ENCODE measurements around the gene PTCSC3. TPM values are rescaled to one million over a fixed set of nuclear protein-coding genes. Genes with fewer than 3 reads are reported as not detected.

Gene PTCSC3
- total RNA-seq, 1 donor from 2014 or later = not detected

DNA sequence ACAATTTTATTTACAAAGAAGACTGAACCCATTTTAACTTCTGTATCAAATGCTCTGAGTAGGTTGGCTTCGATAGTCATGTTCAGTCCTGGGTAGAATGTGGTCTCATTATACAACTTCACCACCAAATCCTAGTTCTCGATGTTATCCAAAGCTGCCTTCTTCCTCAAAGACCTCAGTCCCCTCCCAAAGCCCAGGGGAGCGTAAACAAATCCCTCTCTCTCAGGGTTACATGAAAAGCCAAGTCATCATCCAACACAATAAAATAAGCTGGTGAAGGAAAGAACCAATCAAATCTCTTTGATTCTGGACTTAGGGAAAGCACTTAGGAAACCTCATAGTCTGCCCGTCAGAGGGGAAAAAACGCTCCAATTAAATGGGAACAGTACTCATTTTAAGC is 9.1 kb downstream of the PTCSC3 start:
- no peak for DNase-seq
- Histone ChIP-seq H3K4me3 (no peak overlapping the region), H3K9me3 (replicated peaks) (no peaks in the 10 kb centered on the region), H3K36me3 (no peaks in the 10 kb centered on the region), H3K4me1 (no peaks in the 10 kb centered on the region), H3K27ac (replicated peaks) (no peak overlapping the region), H3K27me3 (ENCODE audit: low read depth) (peaks cover 12% of the 10 kb centered on the region)
- intact Hi-C loops (cut with micrococcal nuclease) = no loop called here
- TF ChIP-seq, protein P1, sequence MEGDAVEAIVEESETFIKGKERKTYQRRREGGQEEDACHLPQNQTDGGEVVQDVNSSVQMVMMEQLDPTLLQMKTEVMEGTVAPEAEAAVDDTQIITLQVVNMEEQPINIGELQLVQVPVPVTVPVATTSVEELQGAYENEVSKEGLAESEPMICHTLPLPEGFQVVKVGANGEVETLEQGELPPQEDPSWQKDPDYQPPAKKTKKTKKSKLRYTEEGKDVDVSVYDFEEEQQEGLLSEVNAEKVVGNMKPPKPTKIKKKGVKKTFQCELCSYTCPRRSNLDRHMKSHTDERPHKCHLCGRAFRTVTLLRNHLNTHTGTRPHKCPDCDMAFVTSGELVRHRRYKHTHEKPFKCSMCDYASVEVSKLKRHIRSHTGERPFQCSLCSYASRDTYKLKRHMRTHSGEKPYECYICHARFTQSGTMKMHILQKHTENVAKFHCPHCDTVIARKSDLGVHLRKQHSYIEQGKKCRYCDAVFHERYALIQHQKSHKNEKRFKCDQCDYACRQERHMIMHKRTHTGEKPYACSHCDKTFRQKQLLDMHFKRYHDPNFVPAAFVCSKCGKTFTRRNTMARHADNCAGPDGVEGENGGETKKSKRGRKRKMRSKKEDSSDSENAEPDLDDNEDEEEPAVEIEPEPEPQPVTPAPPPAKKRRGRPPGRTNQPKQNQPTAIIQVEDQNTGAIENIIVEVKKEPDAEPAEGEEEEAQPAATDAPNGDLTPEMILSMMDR (IDR thresholded peaks at IDR 0.05; ENCODE audit: borderline replicate concordance) = no peak

DNA sequence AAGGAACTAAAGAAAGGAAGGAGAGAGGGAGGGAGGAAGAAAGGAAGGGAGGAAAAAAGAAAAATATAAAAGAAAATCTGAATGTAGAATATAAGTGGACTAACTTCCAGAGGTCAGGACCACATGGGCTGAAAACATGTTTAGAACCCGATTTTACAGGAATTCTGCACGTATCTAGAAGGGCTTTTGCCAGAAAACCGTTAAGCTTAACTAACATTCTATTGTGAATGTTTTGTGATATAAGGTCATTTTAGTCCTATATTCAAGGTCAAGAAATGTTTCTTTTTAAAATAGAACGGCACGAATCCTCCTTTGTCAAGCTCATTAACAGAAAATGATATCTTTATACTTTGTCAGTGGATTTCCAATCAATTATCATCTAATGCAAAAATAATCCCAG is 13.1 kb downstream of the PTCSC3 start:
- Histone ChIP-seq H3K27me3 (ENCODE audit: low read depth) (peaks cover 9% of the 10 kb centered on the region), H3K27ac (replicated peaks) (no peak overlapping the region), H3K4me3 (no peak overlapping the region), H3K9me3 (replicated peaks) (peaks cover under 1% of the 10 kb centered on the region), H3K36me3 (no peaks in the 10 kb centered on the region), H3K4me1 (no peaks in the 10 kb centered on the region)
- intact Hi-C loops (cut with micrococcal nuclease) = no loop called here
- DNase-seq = no peak
- TF ChIP-seq, protein P1 (IDR thresholded peaks at IDR 0.05; ENCODE audit: borderline replicate concordance) = no peak

DNA sequence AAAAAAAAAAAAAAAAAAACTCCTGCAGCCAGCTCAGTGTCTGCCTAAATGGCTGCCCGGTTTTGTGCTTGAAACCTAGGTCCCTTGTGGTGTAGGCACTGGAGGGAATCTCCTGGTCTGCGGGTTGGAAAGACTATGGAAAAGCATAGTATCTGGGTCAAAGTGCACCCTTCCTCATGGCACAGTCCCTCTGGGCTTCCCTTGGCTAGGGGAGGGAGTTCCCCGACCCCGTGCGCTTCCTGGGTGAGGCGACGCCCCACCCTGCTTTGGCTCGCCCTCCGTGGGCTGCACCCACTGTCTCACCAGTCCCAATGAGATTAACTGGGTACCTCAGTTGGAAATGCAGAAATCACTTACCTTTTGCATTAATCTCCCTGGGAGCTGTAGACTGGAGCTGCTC is 14.3 kb downstream of the PTCSC3 start:
- Histone ChIP-seq H3K36me3 (no peaks in the 10 kb centered on the region), H3K4me3 (no peak overlapping the region), H3K27me3 (ENCODE audit: low read depth) (peaks cover 9% of the 10 kb centered on the region), H3K4me1 (no peaks in the 10 kb centered on the region), H3K9me3 (replicated peaks) (peaks cover 12% of the 10 kb centered on the region), H3K27ac (replicated peaks) (no peak overlapping the region)
- TF ChIP-seq, protein P1 (IDR thresholded peaks at IDR 0.05; ENCODE audit: borderline replicate concordance) = no peak
- intact Hi-C loops (cut with micrococcal nuclease) = no loop called here
- DNase-seq = no peak

DNA sequence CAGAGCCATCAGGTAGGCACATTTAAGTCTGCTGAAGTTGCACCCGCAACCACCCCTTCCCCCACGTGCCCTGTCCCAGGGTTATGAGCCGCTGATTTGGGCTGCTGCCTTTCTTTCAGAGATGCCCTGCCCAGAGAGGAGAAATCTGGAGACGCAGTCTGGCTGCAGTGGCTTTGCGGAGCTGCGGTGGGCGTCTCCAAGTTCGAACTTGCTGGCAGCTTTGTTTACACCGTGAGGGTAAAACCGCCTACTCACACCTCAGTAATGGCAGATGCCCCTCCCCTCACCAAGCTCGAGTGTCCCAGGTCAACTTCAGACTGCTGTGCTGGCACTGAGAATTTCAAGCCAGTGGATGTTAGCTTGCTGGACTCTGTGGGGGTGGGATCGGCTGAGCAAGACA is 14.7 kb downstream of the PTCSC3 start:
- H3K36me3 ChIP-seq = no peaks in the 10 kb centered on the region
- TF ChIP-seq, protein P1 (IDR thresholded peaks at IDR 0.05; ENCODE audit: borderline replicate concordance) = no peak
- H3K27me3 ChIP-seq (ENCODE audit: low read depth) = peaks cover 9% of the 10 kb centered on the region
- H3K9me3 ChIP-seq (replicated peaks) = peaks cover 12% of the 10 kb centered on the region
- no peak overlapping the region for H3K27ac ChIP-seq (replicated peaks)
- intact Hi-C loops (cut with micrococcal nuclease) = no loop called here
- H3K4me1 ChIP-seq = no peaks in the 10 kb centered on the region
- no peak for DNase-seq
- no peak overlapping the region for H3K4me3 ChIP-seq

DNA sequence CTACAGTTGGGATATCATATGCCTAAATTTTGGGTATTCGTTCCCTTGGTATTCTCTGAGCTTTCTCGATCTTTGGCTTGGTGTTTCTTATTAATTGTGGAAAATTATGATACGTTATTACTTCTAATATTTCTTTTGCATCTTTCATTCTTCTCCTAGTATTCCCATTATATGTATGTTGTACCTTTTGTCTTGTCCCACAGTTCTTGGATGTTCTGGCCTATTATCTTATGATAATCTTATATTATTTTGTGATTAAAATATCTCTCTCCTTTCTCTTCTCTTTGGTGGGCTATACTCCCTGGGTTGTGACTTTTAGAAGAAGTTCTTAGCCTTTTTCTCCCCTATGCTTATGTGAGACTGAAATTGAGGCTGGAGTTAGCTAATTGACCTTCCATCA is 25.2 kb downstream of the PTCSC3 start:
- H3K4me1 ChIP-seq = no peaks in the 10 kb centered on the region
- H3K27ac ChIP-seq (replicated peaks) = no peak overlapping the region
- no peaks in the 10 kb centered on the region for H3K27me3 ChIP-seq (ENCODE audit: low read depth)
- no peak overlapping the region for H3K4me3 ChIP-seq
- TF ChIP-seq, protein P1 (IDR thresholded peaks at IDR 0.05; ENCODE audit: borderline replicate concordance) = no peak
- no peak for DNase-seq
- peaks cover 35% of the 10 kb centered on the region for H3K9me3 ChIP-seq (replicated peaks)
- intact Hi-C loops (cut with micrococcal nuclease) = no loop called here
- no peaks in the 10 kb centered on the region for H3K36me3 ChIP-seq

DNA sequence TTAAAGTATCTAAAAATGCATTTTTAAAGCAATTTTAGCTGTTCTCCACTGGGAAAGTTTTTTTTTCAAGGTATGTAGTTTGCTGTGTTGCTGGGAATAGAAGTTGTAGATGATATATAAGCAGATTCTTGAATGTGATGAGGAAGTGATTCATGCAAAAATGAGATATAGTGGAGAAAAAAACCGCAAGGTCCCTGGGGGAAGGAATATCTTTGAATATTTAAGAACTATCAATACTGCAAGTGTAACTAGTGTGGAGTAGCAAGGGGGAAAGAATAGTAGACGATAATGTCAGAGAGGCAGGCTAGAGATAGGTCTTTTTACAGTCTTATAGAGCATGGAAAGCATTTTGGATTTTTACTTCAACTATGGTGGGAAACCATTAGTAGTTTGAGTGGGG is 42.5 kb downstream of the PTCSC3 start:
- Histone ChIP-seq H3K9me3 (replicated peaks) (peaks cover 4% of the 10 kb centered on the region), H3K4me1 (no peaks in the 10 kb centered on the region), H3K27me3 (ENCODE audit: low read depth) (no peaks in the 10 kb centered on the region), H3K4me3 (no peak overlapping the region), H3K36me3 (no peaks in the 10 kb centered on the region), H3K27ac (replicated peaks) (no peak overlapping the region)
- TF ChIP-seq, protein P1 (IDR thresholded peaks at IDR 0.05; ENCODE audit: borderline replicate concordance) = no peak
- intact Hi-C loops (cut with micrococcal nuclease) = no loop called here
- DNase-seq = no peak
